ENCODE measurements around the gene CFAP100. TPM values are rescaled to one million over a fixed set of nuclear protein-coding genes. Genes with fewer than 3 reads are reported as not detected.

Gene CFAP100
- total RNA-seq, 3 donors from 2014 or later (not counting 1 experiment from before 2014, with no cell fraction given), result not detected

- H3K9me3 ChIP-seq (ENCODE audit: control insufficient read depth, insufficient read depth, low read length), result peaks cover 4% of the 10 kb centered on the region
- H3K4me3 ChIP-seq (ENCODE audit: low read length), result no peak overlapping the region
- Mint-ChIP-seq H3K4me1 (peaks cover 0 to 5% of the 10 kb centered on the region in 2 donors), H3K27ac (no peak overlapping the region), H3K27me3 (ENCODE audit: low read depth in 2 of 2) (no peaks in the 10 kb centered on the region), H3K4me3 (no peak overlapping the region), H3K36me3 (peaks cover 7% of the 10 kb centered on the region), H3K9me3 (peaks cover 3 to 4% of the 10 kb centered on the region in 2 donors)
- no peak for DNase-seq
- 96% methylated on average over 10 of the region's 10 CpGs for WGBS (ENCODE audit: insufficient coverage)
- no peak for ATAC-seq
- no peak overlapping the region for H3K27ac ChIP-seq (ENCODE audit: low read length)
- intact Hi-C loops (cut with micrococcal nuclease), result no loop called here
- H3K36me3 ChIP-seq (ENCODE audit: control insufficient read depth, insufficient read depth, low read length), result no peaks in the 10 kb centered on the region
- H3K4me1 ChIP-seq (ENCODE audit: control insufficient read depth, insufficient read depth, low read length), result no peaks in the 10 kb centered on the region
- H3K27me3 ChIP-seq (ENCODE audit: control insufficient read depth, insufficient read depth, low read length), result no peaks in the 10 kb centered on the region
- no peak for TF ChIP-seq CTCF (IDR thresholded peaks at IDR 0.05)
These were observed 29.5 kb downstream of the CFAP100 start for GRCh38 chr3:126424039-126424717.

GRCh38 chr3:126424751-126425150 lies 30.0 kb downstream of the CFAP100 start:
- H3K4me1 ChIP-seq (ENCODE audit: control insufficient read depth, insufficient read depth, low read length), result no peaks in the 10 kb centered on the region
- H3K9me3 ChIP-seq (ENCODE audit: control insufficient read depth, insufficient read depth, low read length), result peaks cover 4% of the 10 kb centered on the region
- DNase-seq (no peak), ATAC-seq (no peak)
- intact Hi-C loops (cut with micrococcal nuclease), result no loop called here
- Mint-ChIP-seq H3K4me3 (no peak overlapping the region), H3K27me3 (ENCODE audit: low read depth in 2 of 2) (no peaks in the 10 kb centered on the region), H3K36me3 (peaks cover 7% of the 10 kb centered on the region), H3K9me3 (peaks cover 3 to 4% of the 10 kb centered on the region in 2 donors), H3K27ac (no peak overlapping the region), H3K4me1 (peaks cover 0 to 5% of the 10 kb centered on the region in 2 donors)
- no peak overlapping the region for H3K27ac ChIP-seq (ENCODE audit: low read length)
- H3K4me3 ChIP-seq (ENCODE audit: low read length), result no peak overlapping the region
- no peak for TF ChIP-seq CTCF (IDR thresholded peaks at IDR 0.05)
- WGBS (ENCODE audit: insufficient coverage), result 98% methylated on average over 3 of the region's 3 CpGs
- no peaks in the 10 kb centered on the region for H3K36me3 ChIP-seq (ENCODE audit: control insufficient read depth, insufficient read depth, low read length)
- H3K27me3 ChIP-seq (ENCODE audit: control insufficient read depth, insufficient read depth, low read length), result no peaks in the 10 kb centered on the region

GRCh38 chr3:126431103-126431534 lies 36.4 kb downstream of the CFAP100 start:
- 79% methylated on average over 1 of the region's 1 CpG for WGBS (ENCODE audit: insufficient coverage)
- Histone ChIP-seq H3K4me1 (ENCODE audit: control insufficient read depth, insufficient read depth, low read length) (no peaks in the 10 kb centered on the region), H3K36me3 (ENCODE audit: control insufficient read depth, insufficient read depth, low read length) (peaks cover 3% of the 10 kb centered on the region), H3K27me3 (ENCODE audit: control insufficient read depth, insufficient read depth, low read length) (no peaks in the 10 kb centered on the region), H3K4me3 (ENCODE audit: low read length) (no peak overlapping the region), H3K9me3 (ENCODE audit: control insufficient read depth, insufficient read depth, low read length) (peaks cover 2% of the 10 kb centered on the region), H3K27ac (ENCODE audit: low read length) (no peak overlapping the region)
- no peaks in the 10 kb centered on the region for H3K4me1 Mint-ChIP-seq
- no peaks in the 10 kb centered on the region for H3K27me3 Mint-ChIP-seq (ENCODE audit: low read depth in 2 of 2)
- intact Hi-C loops (cut with micrococcal nuclease), result no loop called here
- H3K4me3 Mint-ChIP-seq, result no peak overlapping the region
- peaks cover 0 to 2% of the 10 kb centered on the region in 2 donors for H3K9me3 Mint-ChIP-seq
- H3K36me3 Mint-ChIP-seq, result no peaks in the 10 kb centered on the region
- ATAC-seq (no peak), DNase-seq (no peak)
- TF ChIP-seq CTCF (IDR thresholded peaks at IDR 0.05), result no peak
- no peak overlapping the region for H3K27ac Mint-ChIP-seq

Data from natural killer cell (primary cell).